Mesendoderm (in vitro differentiated cells): ENCODE results near the gene CMKLR1.

Experiments used
- DNase-seq: peaks from one replicate; pipeline ENCODE4 v3.0.0; 2013
- H2AK5ac ChIP-seq: 2 replicates; pipeline ENCODE4 v1.6.1; 2013; ENCODE audit warnings: low read length, inconsistent platforms
- H2BK120ac ChIP-seq: 2 replicates; pipeline ENCODE4 v1.6.1; 2013; ENCODE audit warnings: low read depth, mild to moderate bottlenecking, low read length, moderate library complexity, mixed read lengths
- H2BK15ac ChIP-seq: replicated peaks from 2 replicates; pipeline ENCODE4 v1.6.1; 2013; ENCODE audit warnings: low read depth, mild to moderate bottlenecking, moderate library complexity
- H2BK5ac ChIP-seq: 2 replicates; pipeline ENCODE4 v1.6.1; 2013; ENCODE audit warnings: low read length, inconsistent platforms
- H3K18ac ChIP-seq: 2 replicates; pipeline ENCODE4 v1.6.1; 2013; ENCODE audit warnings: mild to moderate bottlenecking, low read length, mixed read lengths
- H3K23ac ChIP-seq: one replicate; pipeline ENCODE4 v1.6.1; 2013; ENCODE audit warnings: low read length
- H3K27ac ChIP-seq: 2 replicates; pipeline ENCODE4 v1.5.1; 2013; ENCODE audit warnings: low read depth, mild to moderate bottlenecking, inconsistent platforms, low read length, moderate library complexity
- H3K27me3 ChIP-seq: 2 replicates; pipeline ENCODE4 v1.6.1; 2013; ENCODE audit warnings: low read length, control low read depth, mild to moderate bottlenecking, inconsistent platforms; ENCODE audit not compliant: insufficient read depth, poor library complexity
- H3K36me3 ChIP-seq: 2 replicates; pipeline ENCODE4 v1.6.1; 2013; ENCODE audit warnings: low read length, inconsistent platforms; ENCODE audit not compliant: control insufficient read depth, insufficient read depth
- H3K4ac ChIP-seq: one replicate; pipeline ENCODE4 v1.6.1; 2013; ENCODE audit warnings: low read depth, mild to moderate bottlenecking, low read length, moderate library complexity
- H3K4me1 ChIP-seq: 2 replicates; pipeline ENCODE4 v1.6.1; 2013; ENCODE audit warnings: low read depth, low read length, inconsistent platforms; ENCODE audit not compliant: control insufficient read depth
- H3K4me2 ChIP-seq: 2 replicates; pipeline ENCODE4 v1.6.1; 2013; ENCODE audit warnings: low read length
- H3K4me3 ChIP-seq: 2 replicates; pipeline ENCODE4 v1.5.1; 2013; ENCODE audit warnings: mild to moderate bottlenecking, low read length
- H3K56ac ChIP-seq: one replicate; pipeline ENCODE4 v1.6.1; 2013; ENCODE audit warnings: low read length
- H3K79me1 ChIP-seq: 2 replicates; pipeline ENCODE4 v1.6.1; 2013; ENCODE audit warnings: low read length, inconsistent platforms
- H3K79me2 ChIP-seq: 2 replicates; pipeline ENCODE4 v1.6.1; 2013; ENCODE audit warnings: mild to moderate bottlenecking, low read length; ENCODE audit not compliant: control insufficient read depth, insufficient read depth
- H3K9ac ChIP-seq: 2 replicates; pipeline ENCODE4 v1.6.1; 2013; ENCODE audit warnings: low read length, inconsistent platforms
- H4K5ac ChIP-seq: one replicate; pipeline ENCODE4 v1.6.1; 2013; ENCODE audit warnings: low read length
- H4K8ac ChIP-seq: one replicate; pipeline ENCODE4 v1.6.1; 2013; ENCODE audit warnings: low read depth, mild to moderate bottlenecking, control low read depth, low read length, moderate library complexity
- WGBS: extraction: QIAGEN DNeasy Blood & Tissue Kit; methylation state at CpG from one replicate; pipeline ENCODE4 v1.1.7; 2013; ENCODE audit warnings: low lambda C conversion rate, missing lambda C conversion rate; ENCODE audit not compliant: insufficient coverage; ENCODE audit errors: extremely low coverage; 5-methylcytosine and 5-hydroxymethylcytosine counted together

Gene CMKLR1

GRCh38 chr12:108313606-108314351 is 25.3 kb downstream of the CMKLR1 start:
- no peak overlapping the region for H3K4me3 ChIP-seq
- H2AK5ac ChIP-seq, result peak overlapping the region; percentile 80
- peak overlapping the region; percentile 72 for H3K18ac ChIP-seq
- no CpG with 5 or more reads among the region's 7 CpGs for WGBS
- no peak overlapping the region for H3K23ac ChIP-seq
- H2BK15ac ChIP-seq, result no peak overlapping the region
- peak overlapping the region; percentile 66 for H3K4ac ChIP-seq
- H3K27me3 ChIP-seq, result no peaks in the 10 kb centered on the region
- no peaks in the 10 kb centered on the region for H3K36me3 ChIP-seq
- peak; percentile 72 for DNase-seq
- no peaks in the 10 kb centered on the region for H3K79me2 ChIP-seq
- peak overlapping the region; percentile 71 for H3K27ac ChIP-seq
- H3K4me1 ChIP-seq, result peaks cover 9% of the 10 kb centered on the region
- H4K8ac ChIP-seq, result peak overlapping the region; percentile 28
- H3K9ac ChIP-seq, result peak overlapping the region; percentile 6
- H3K56ac ChIP-seq, result peak overlapping the region; percentile 77
- peak overlapping the region; percentile 88 for H4K5ac ChIP-seq
- H3K4me2 ChIP-seq, result no peak overlapping the region
- H2BK120ac ChIP-seq, result peak overlapping the region; percentile 69
- no peaks in the 10 kb centered on the region for H3K79me1 ChIP-seq
- H2BK5ac ChIP-seq, result peak overlapping the region; percentile 70

GRCh38 chr12:108313241-108313605 is 25.9 kb downstream of the CMKLR1 start:
- H3K56ac ChIP-seq, result peak overlapping the region; percentile 77
- H3K27me3 ChIP-seq, result no peaks in the 10 kb centered on the region
- peaks cover 10% of the 10 kb centered on the region for H3K4me1 ChIP-seq
- H3K18ac ChIP-seq, result peak overlapping the region; percentile 54
- H3K9ac ChIP-seq, result peak overlapping the region; percentile 6
- peak overlapping the region; percentile 0 for H4K5ac ChIP-seq
- H3K36me3 ChIP-seq, result no peaks in the 10 kb centered on the region
- H4K8ac ChIP-seq, result no peak overlapping the region
- no peak overlapping the region for H2BK15ac ChIP-seq
- H3K23ac ChIP-seq, result no peak overlapping the region
- peak overlapping the region; percentile 61 for H3K4ac ChIP-seq
- no peak overlapping the region for H3K4me3 ChIP-seq
- no peaks in the 10 kb centered on the region for H3K79me1 ChIP-seq
- no peak overlapping the region for H3K4me2 ChIP-seq
- H2BK5ac ChIP-seq, result peak overlapping the region; percentile 68
- no CpG with 5 or more reads among the region's 3 CpGs for WGBS
- H2AK5ac ChIP-seq, result no peak overlapping the region
- no peak for DNase-seq
- peak overlapping the region; percentile 71 for H3K27ac ChIP-seq
- H2BK120ac ChIP-seq, result peak overlapping the region; percentile 33
- H3K79me2 ChIP-seq, result no peaks in the 10 kb centered on the region

GRCh38 chr12:108312693-108313189 is 26.4 kb downstream of the CMKLR1 start:
- Histone ChIP-seq H2AK5ac (peak overlapping the region; percentile 41), H4K8ac (no peak overlapping the region), H3K56ac (peak overlapping the region; percentile 77), H3K4me2 (no peak overlapping the region), H3K23ac (no peak overlapping the region), H4K5ac (no peak overlapping the region), H3K4ac (peak overlapping the region; percentile 61), H3K27ac (peak overlapping the region; percentile 71), H3K4me1 (peaks cover 10% of the 10 kb centered on the region), H3K79me1 (no peaks in the 10 kb centered on the region), H2BK120ac (peak overlapping the region; percentile 33), H2BK5ac (peak overlapping the region; percentile 73), H3K36me3 (no peaks in the 10 kb centered on the region), H3K27me3 (no peaks in the 10 kb centered on the region), H3K18ac (peak overlapping the region; percentile 54), H3K4me3 (no peak overlapping the region), H2BK15ac (no peak overlapping the region), H3K79me2 (no peaks in the 10 kb centered on the region), H3K9ac (peak overlapping the region; percentile 12)
- DNase-seq, result no peak
- WGBS, result no CpG with 5 or more reads among the region's 5 CpGs

- H3K4me2 ChIP-seq, result no peak overlapping the region
- no peak overlapping the region for H3K9ac ChIP-seq
- no peak overlapping the region for H3K4me3 ChIP-seq
- H3K4ac ChIP-seq, result no peak overlapping the region
- H4K5ac ChIP-seq, result no peak overlapping the region
- no peak overlapping the region for H2BK5ac ChIP-seq
- H3K4me1 ChIP-seq, result peaks cover 10% of the 10 kb centered on the region
- no peaks in the 10 kb centered on the region for H3K79me2 ChIP-seq
- peak overlapping the region; percentile 54 for H3K18ac ChIP-seq
- no CpG with 5 or more reads among the region's 7 CpGs for WGBS
- H2BK120ac ChIP-seq, result no peak overlapping the region
- no peaks in the 10 kb centered on the region for H3K36me3 ChIP-seq
- no peaks in the 10 kb centered on the region for H3K79me1 ChIP-seq
- no peak overlapping the region for H4K8ac ChIP-seq
- H2AK5ac ChIP-seq, result peak overlapping the region; percentile 28
- no peaks in the 10 kb centered on the region for H3K27me3 ChIP-seq
- H2BK15ac ChIP-seq, result no peak overlapping the region
- no peak overlapping the region for H3K23ac ChIP-seq
- peak overlapping the region; percentile 20 for H3K56ac ChIP-seq
- H3K27ac ChIP-seq, result no peak overlapping the region
- no peak for DNase-seq
Measured at GRCh38 chr12:108312073-108312659, 26.9 kb downstream of the CMKLR1 start.

- Histone ChIP-seq H3K23ac (no peak overlapping the region), H3K36me3 (no peaks in the 10 kb centered on the region), H3K79me2 (no peaks in the 10 kb centered on the region), H2BK5ac (no peak overlapping the region), H3K4me2 (no peak overlapping the region), H3K27me3 (no peaks in the 10 kb centered on the region), H2BK15ac (no peak overlapping the region), H3K18ac (no peak overlapping the region), H3K4ac (no peak overlapping the region), H2BK120ac (no peak overlapping the region), H4K5ac (no peak overlapping the region), H3K79me1 (no peaks in the 10 kb centered on the region), H3K56ac (peak overlapping the region; percentile 20), H3K4me1 (peaks cover 10% of the 10 kb centered on the region), H3K27ac (no peak overlapping the region), H4K8ac (no peak overlapping the region), H2AK5ac (peak overlapping the region; percentile 28), H3K9ac (no peak overlapping the region), H3K4me3 (no peak overlapping the region)
- no peak for DNase-seq
- WGBS, result no CpG with 5 or more reads among the region's 4 CpGs
Measured at GRCh38 chr12:108311605-108312004, 27.5 kb downstream of the CMKLR1 start.
